NCI-H2081 (cell line): ENCODE results near the gene ZNF530.

Source experiments
- DNase-seq, 2 experiments: peaks; one replicate each; lab custom pipeline; 2025; lab: John Stamatoyannopoulos, UW

Gene ZNF530

GRCh38 chr19:57599761-57600383 lies at the start of gene ZNF530:
Gene ZNF530, plus strand, starts transcription at chr19:57599885. Its CDS starts 4,461 bp downstream, at chr19:57604346.
- DNase-seq = peak; percentile 89 to 95

- DNase-seq = no peak
These were observed 47.3 kb upstream of the ZNF530 start for GRCh38 chr19:57552432-57552831.

GRCh38 chr19:57557659-57558058 lies 42.0 kb upstream of the ZNF530 start:
- no peak for DNase-seq

GRCh38 chr19:57558525-57558924 lies 41.2 kb upstream of the ZNF530 start:
- no peak for DNase-seq

GRCh38 chr19:57559008-57559403 lies 40.7 kb upstream of the ZNF530 start:
- DNase-seq = no peak

- peak; percentile 69 to 83 for DNase-seq
These were observed 40.2 kb upstream of the ZNF530 start, which contains the start of gene ZNF550 for GRCh38 chr19:57559404-57560025. Gene ZNF550, minus strand, starts transcription at chr19:57559863. Its CDS starts 181 bp downstream, at chr19:57559682.

GRCh38 chr19:57560049-57560491 lies 39.6 kb upstream of the ZNF530 start:
- DNase-seq = no peak

GRCh38 chr19:57563547-57563946 lies 36.1 kb upstream of the ZNF530 start:
- no peak for DNase-seq

- no peak for DNase-seq
These were observed 33.1 kb upstream of the ZNF530 start for GRCh38 chr19:57566396-57567265.

GRCh38 chr19:57570707-57571106 lies 29.0 kb upstream of the ZNF530 start:
- DNase-seq = no peak

- no peak for DNase-seq
These were observed 27.2 kb upstream of the ZNF530 start for GRCh38 chr19:57572415-57572947.

- no peak for DNase-seq
These were observed 23.0 kb upstream of the ZNF530 start for GRCh38 chr19:57576661-57577060.

- peak; percentile 95 to 98 for DNase-seq
These were observed 21.0 kb upstream of the ZNF530 start, which contains the start of gene ZNF416 for GRCh38 chr19:57578487-57579205. Gene ZNF416, minus strand, starts transcription at chr19:57578911. Its CDS starts 207 bp downstream, at chr19:57578704.

- no peak for DNase-seq
These were observed 16.6 kb upstream of the ZNF530 start for GRCh38 chr19:57583104-57583520.

- DNase-seq = peak; percentile 8 to 15
These were observed 15.9 kb upstream of the ZNF530 start, which contains the start of gene ZIK1 for GRCh38 chr19:57583521-57584416. Gene ZIK1, plus strand, starts transcription at chr19:57584145. Its CDS starts 212 bp downstream, at chr19:57584357.

- no peak for DNase-seq
These were observed 12.2 kb upstream of the ZNF530 start for GRCh38 chr19:57587529-57587928.

GRCh38 chr19:57599377-57599760 lies 316 bp upstream of the ZNF530 start:
- DNase-seq = no peak

- no peak for DNase-seq
These were observed 7.2 kb downstream of the ZNF530 start for GRCh38 chr19:57606931-57607330.

GRCh38 chr19:57611113-57611512 lies 11.4 kb downstream of the ZNF530 start:
- no peak for DNase-seq
